H1 (cell line): Measurements from ENCODE around the gene ARID1B. TPM values are rescaled to one million over a fixed set of nuclear protein-coding genes. Genes with fewer than 3 reads are reported as not detected.

ENCODE experiments used
- CHD7 ChIP-seq: fragments of 300-600 bp; sonication (generic); IDR thresholded peaks from 2 replicates; pipeline ENCODE4 v1.7.1; 2012; ENCODE audit warnings: low read length, moderate library complexity, mild to moderate bottlenecking, inconsistent platforms; ENCODE audit not compliant: insufficient replicate concordance
- EGR1 ChIP-seq: IDR thresholded peaks from 2 replicates; pipeline ENCODE4 v1.6.1; 2011; ENCODE audit warnings: low read depth, low read length, borderline replicate concordance
- EP300 ChIP-seq, 2 experiments: IDR thresholded peaks; 1 replicate in 1 of 2; 2 replicates in 1 of 2; pipeline ENCODE4 v1.6.1; 2011 to 2012; ENCODE audit warnings: low read depth in 2 of 2, low read length in 2 of 2, mild to moderate bottlenecking in 2 of 2, borderline replicate concordance in 1 of 2, inconsistent platforms in 1 of 2, moderate library complexity in 1 of 2
- GABPA ChIP-seq: IDR thresholded peaks from 2 replicates; pipeline ENCODE4 v1.6.1; 2011; ENCODE audit warnings: mild to moderate bottlenecking, low read length, moderate library complexity, borderline replicate concordance; ENCODE audit not compliant: insufficient read depth
- NRF1 ChIP-seq: IDR thresholded peaks from 2 replicates; pipeline ENCODE4 v1.6.1; 2011; ENCODE audit warnings: mild to moderate bottlenecking, low read depth, low read length, improper control_type of control experiment
- RXRA ChIP-seq: IDR thresholded peaks from 2 replicates; pipeline ENCODE4 v1.6.1; 2011; ENCODE audit warnings: low read depth, mild to moderate bottlenecking, low read length, moderate library complexity; ENCODE audit not compliant: insufficient read depth
- SP1 ChIP-seq: IDR thresholded peaks from 2 replicates; pipeline ENCODE4 v1.6.1; 2011; ENCODE audit warnings: low read depth, low read length
- SRF ChIP-seq: IDR thresholded peaks from 2 replicates; pipeline ENCODE4 v1.6.1; 2011; ENCODE audit warnings: mild to moderate bottlenecking, low read depth, low read length, moderate library complexity
- TCF12 ChIP-seq: IDR thresholded peaks from 2 replicates; pipeline ENCODE4 v1.6.1; 2011; ENCODE audit warnings: low read depth, mild to moderate bottlenecking, low read length
- YY1 ChIP-seq: IDR thresholded peaks from 2 replicates; pipeline ENCODE4 v1.6.1; 2011; ENCODE audit warnings: low read depth, mild to moderate bottlenecking, low read length
- polyA plus RNA-seq, 7 experiments: library from polyadenylated mRNA; depleted of rRNA in 3 of 7; stranded (reverse) in 5 of 7; unstranded in 2 of 7; fragments of >200 nt in 5 of 7; fragments of 200-250 nt in 2 of 7; gene quantifications; 1 replicate in 5 of 7; 2 replicates in 1 of 7; 4 replicates in 1 of 7; pipeline versions ENCODE4 v1.2.1 to v1.2.3, GENCODE V29; 2011 to 2013; ENCODE audit warnings: missing spikeins in 2 of 7, mixed read lengths in 2 of 7
- total RNA-seq: library from RNA; stranded (reverse); fragmentation: NEBNext Ultra II Directional; extraction: Animal tissue kit (Norgen Biotek cat#: 25700); gene quantifications from 2 replicates; pipeline ENCODE4 v1.2.1, GENCODE V29; 2021
- TF ChIP-seq, protein P1 (sequence below): IDR thresholded peaks from 2 replicates; pipeline ENCODE4 v1.6.1; 2012; ENCODE audit warnings: inconsistent platforms

ARID1B gene
- total and polyA plus RNA-seq, 2 of the 8 experiments (the other 6 are each of a cell fraction or from before 2014, with no cell fraction given), result 24.3 to 70.3 TPM

GRCh38 chr6:157255079-157255478 is 477.9 kb downstream of the ARID1B start (continued):
- TF ChIP-seq CHD7, result no peak
- no peak for TF ChIP-seq EP300 (IDR thresholded peaks at IDR 0.05; ENCODE audit: borderline replicate concordance in 1 of 2, low read depth in 2 of 2, low read length in 2 of 2)
- no peak for TF ChIP-seq YY1
- TF ChIP-seq EGR1, result no peak
- TF ChIP-seq RXRA, result no peak
- TF ChIP-seq TCF12, result no peak
- no peak for TF ChIP-seq SRF
- TF ChIP-seq GABPA, result no peak
- no peak for TF ChIP-seq NRF1
- TF ChIP-seq SP1, result no peak
- TF ChIP-seq, protein P1, sequence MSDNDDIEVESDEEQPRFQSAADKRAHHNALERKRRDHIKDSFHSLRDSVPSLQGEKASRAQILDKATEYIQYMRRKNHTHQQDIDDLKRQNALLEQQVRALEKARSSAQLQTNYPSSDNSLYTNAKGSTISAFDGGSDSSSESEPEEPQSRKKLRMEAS, result no peak
